ENCODE results near the gene RFLNA. TPM values are rescaled to one million over a fixed set of nuclear protein-coding genes. Genes with fewer than 3 reads are reported as not detected.

RFLNA gene
- total RNA-seq, 2 experiments from 2014 or later, result not detected

DNA sequence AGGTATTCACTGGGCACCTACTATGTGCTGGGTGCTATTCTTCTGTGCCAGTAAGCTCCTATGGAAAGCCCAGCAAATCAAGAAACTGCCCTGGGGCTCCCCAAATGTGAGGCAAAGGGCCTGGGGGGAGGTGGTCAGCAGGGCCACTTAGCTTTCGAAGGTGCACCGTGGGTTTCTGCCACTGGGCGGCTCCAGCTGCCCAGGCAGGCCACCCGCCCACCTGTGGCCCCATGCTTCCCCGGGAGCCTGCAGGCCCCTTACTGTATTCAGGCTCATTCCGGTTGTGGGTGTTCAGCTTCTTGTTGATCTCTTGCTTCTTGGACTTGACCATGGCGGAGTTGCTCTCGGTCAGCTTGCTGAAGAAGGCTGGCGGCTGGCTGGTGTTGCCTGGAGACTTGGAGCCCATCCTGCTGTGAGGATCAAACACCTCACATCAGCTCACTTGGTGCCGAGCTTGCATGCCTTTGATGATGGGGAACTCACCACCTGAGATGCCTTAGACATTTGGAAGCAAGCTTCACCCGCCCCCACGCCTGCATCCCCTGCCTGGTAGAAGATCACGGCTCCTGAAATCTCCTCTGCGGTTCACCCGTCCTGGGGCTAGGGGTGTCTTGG lies 37.3 kb downstream of the RFLNA start:
- ChIA-PET POLR2A (interaction anchor here (0.5 to 0.7 kb wide), 2 partner anchors 266 to 319 kb away, joined by 3 read pairs; no protein-coding TSS in a partner anchor), CTCF (ENCODE audit: unreplicated experiment) (no interaction called here)
- Histone ChIP-seq H2AFZ (ENCODE audit: low read length) (no peak overlapping the region), H3K4me2 (ENCODE audit: low read length) (no peak overlapping the region), H3K27ac (ENCODE audit: low read depth, low read length, poor library complexity, severe bottlenecking) (no peak overlapping the region), H4K20me1 (ENCODE audit: insufficient read depth, low read length) (no peaks in the 10 kb centered on the region), H3K79me2 (ENCODE audit: insufficient read depth, low read depth, low read length) (no peaks in the 10 kb centered on the region), H3K36me3 (ENCODE audit: insufficient read depth, low read length) (peaks cover 43% of the 10 kb centered on the region), H3K9me2 (ENCODE audit: insufficient read depth, low read length) (no peaks in the 10 kb centered on the region), H3K4me3 (ENCODE audit: low read depth, low read length, poor library complexity, severe bottlenecking) (no peak overlapping the region), H3K9me3 (ENCODE audit: low read length) (no peaks in the 10 kb centered on the region), H3K4me1 (ENCODE audit: insufficient read depth, low read length, poor library complexity, severe bottlenecking) (no peaks in the 10 kb centered on the region)
- BruUV-seq (replicated peaks), result no TSS peak
- DNase-seq (ENCODE audit: low spot score), result no peak
- no peak for TF ChIP-seq EZH2phosphoT487 (IDR thresholded peaks at IDR 0.05; ENCODE audit: borderline replicate concordance, low read depth, low read length)
- TF ChIP-seq, protein P1, sequence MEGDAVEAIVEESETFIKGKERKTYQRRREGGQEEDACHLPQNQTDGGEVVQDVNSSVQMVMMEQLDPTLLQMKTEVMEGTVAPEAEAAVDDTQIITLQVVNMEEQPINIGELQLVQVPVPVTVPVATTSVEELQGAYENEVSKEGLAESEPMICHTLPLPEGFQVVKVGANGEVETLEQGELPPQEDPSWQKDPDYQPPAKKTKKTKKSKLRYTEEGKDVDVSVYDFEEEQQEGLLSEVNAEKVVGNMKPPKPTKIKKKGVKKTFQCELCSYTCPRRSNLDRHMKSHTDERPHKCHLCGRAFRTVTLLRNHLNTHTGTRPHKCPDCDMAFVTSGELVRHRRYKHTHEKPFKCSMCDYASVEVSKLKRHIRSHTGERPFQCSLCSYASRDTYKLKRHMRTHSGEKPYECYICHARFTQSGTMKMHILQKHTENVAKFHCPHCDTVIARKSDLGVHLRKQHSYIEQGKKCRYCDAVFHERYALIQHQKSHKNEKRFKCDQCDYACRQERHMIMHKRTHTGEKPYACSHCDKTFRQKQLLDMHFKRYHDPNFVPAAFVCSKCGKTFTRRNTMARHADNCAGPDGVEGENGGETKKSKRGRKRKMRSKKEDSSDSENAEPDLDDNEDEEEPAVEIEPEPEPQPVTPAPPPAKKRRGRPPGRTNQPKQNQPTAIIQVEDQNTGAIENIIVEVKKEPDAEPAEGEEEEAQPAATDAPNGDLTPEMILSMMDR (conservative IDR thresholded peaks at IDR 0.05; ENCODE audit: low read length), result 0 out of 2 replicates have a peak, but pooled peaks have one; percentile 23
- intact Hi-C loops (cut with micrococcal nuclease; ENCODE audit: unreplicated experiment), result no loop called here

DNA sequence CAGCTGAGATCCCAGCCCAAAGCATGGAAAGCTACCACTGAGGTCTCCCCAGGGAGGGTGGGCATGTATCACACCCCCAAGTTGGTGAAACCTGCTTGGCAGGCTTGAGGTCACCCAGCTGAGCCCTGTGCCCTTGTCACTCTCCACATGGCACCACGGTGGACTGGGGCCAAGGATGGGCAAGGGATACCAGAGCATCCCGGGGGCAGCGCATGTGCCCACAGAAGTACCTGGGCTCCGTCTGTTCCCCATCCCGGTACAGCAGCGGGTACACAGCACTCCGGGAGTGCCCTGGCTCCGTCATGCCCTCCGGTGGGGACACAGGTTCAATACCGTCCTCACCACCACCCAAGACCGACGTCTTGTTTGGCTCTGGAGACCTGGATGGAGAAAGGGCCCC lies 38.0 kb downstream of the RFLNA start:
- Histone ChIP-seq H3K9me2 (ENCODE audit: insufficient read depth, low read length) (no peaks in the 10 kb centered on the region), H3K4me2 (ENCODE audit: low read length) (no peak overlapping the region)
- no TSS peak for BruUV-seq (replicated peaks)

More for the DNA sequence above, 38.0 kb downstream of the RFLNA start:
- CTCF ChIA-PET (ENCODE audit: unreplicated experiment), result interaction anchor here (0.7 kb wide), 1 partner anchor 296 kb away, joined by 3 read pairs; no protein-coding TSS in a partner anchor
- no peak overlapping the region for H3K4me3 ChIP-seq (ENCODE audit: low read depth, low read length, poor library complexity, severe bottlenecking)
- intact Hi-C loops (cut with micrococcal nuclease; ENCODE audit: unreplicated experiment), result no loop called here
- H3K4me1 ChIP-seq (ENCODE audit: insufficient read depth, low read length, poor library complexity, severe bottlenecking), result no peaks in the 10 kb centered on the region
- no peaks in the 10 kb centered on the region for H3K79me2 ChIP-seq (ENCODE audit: insufficient read depth, low read depth, low read length)
- TF ChIP-seq, protein P1 (conservative IDR thresholded peaks at IDR 0.05; ENCODE audit: low read length), result no peak
- no peak for TF ChIP-seq EZH2phosphoT487 (IDR thresholded peaks at IDR 0.05; ENCODE audit: borderline replicate concordance, low read depth, low read length)
- POLR2A ChIA-PET, result interaction anchor here (0.5 kb wide), 1 partner anchor 267 kb away, joined by 3 read pairs; no protein-coding TSS in a partner anchor
- H3K36me3 ChIP-seq (ENCODE audit: insufficient read depth, low read length), result peaks cover 43% of the 10 kb centered on the region
- no peak overlapping the region for H3K27ac ChIP-seq (ENCODE audit: low read depth, low read length, poor library complexity, severe bottlenecking)
- no peak for DNase-seq (ENCODE audit: low spot score)
- H4K20me1 ChIP-seq (ENCODE audit: insufficient read depth, low read length), result no peaks in the 10 kb centered on the region
- no peak overlapping the region for H2AFZ ChIP-seq (ENCODE audit: low read length)
- no peaks in the 10 kb centered on the region for H3K9me3 ChIP-seq (ENCODE audit: low read length)
